Endothelial cell of umbilical vein (primary cell): ENCODE results near the gene EVC. TPM values are rescaled to one million over a fixed set of nuclear protein-coding genes. Genes with fewer than 3 reads are reported as not detected.

Experiments used
- BruUV-seq: library from RNA; stranded (reverse); fragments of 400-500 nt; replicated peaks from 2 replicates; lab custom pipeline; 2021; lab: Mats Ljungman, UMichigan
- CTCF ChIA-PET: fragments of 300-600, 350-600 bp; sonication (Branson Sonifier 250); formaldehyde crosslinking; loops from one replicate; lab custom pipeline; 2021; ENCODE audit warnings: antibody characterized with exemption, inconsistent platforms; lab: Charles Lee
- POLR2A ChIA-PET: fragments of 300-600, 350-600 bp; sonication (Branson Sonifier 250); formaldehyde crosslinking; loops from one replicate; lab custom pipeline; 2021; ENCODE audit warnings: antibody characterized with exemption, inconsistent platforms; lab: Charles Lee
- DNase-seq: peaks from one replicate; pipeline ENCODE4 v3.0.0-alpha.2; 2011; ENCODE audit warnings: low read depth, low spot score
- FAIRE-seq: peaks from 2 replicates; lab custom pipeline; 2011; peaks lifted over from hg19 to GRCh38; lab: Jason Lieb, UNC
- H2AFZ ChIP-seq: 2 replicates; pipeline ENCODE4 v1.6.0; 2012; ENCODE audit warnings: low read depth, low read length, control low read depth, inconsistent platforms
- H3K27ac ChIP-seq: 2 replicates; pipeline ENCODE4 v1.5.1; 2011; ENCODE audit warnings: low read depth, mild to moderate bottlenecking, control low read depth, low read length, moderate library complexity; ENCODE audit not compliant: insufficient read depth
- H3K27me3 ChIP-seq, 2 experiments: 2 replicates each; pipeline versions ENCODE4 v1.6.0 to v1.6.1; 2011; ENCODE audit warnings: low read length in 2 of 2, mixed read lengths in 1 of 2; ENCODE audit not compliant: control insufficient read depth in 2 of 2, insufficient read depth in 2 of 2
- H3K36me3 ChIP-seq, 2 experiments: 2 replicates in 1 of 2; 3 replicates in 1 of 2; pipeline ENCODE4 v1.5.1; 2011; ENCODE audit warnings: low read length in 2 of 2, mild to moderate bottlenecking in 1 of 2, moderate library complexity in 1 of 2; ENCODE audit not compliant: control insufficient read depth in 2 of 2, insufficient read depth in 2 of 2; ENCODE audit errors: extremely low read depth in 1 of 2
- H3K4me1 ChIP-seq: 3 replicates; pipeline ENCODE4 v1.5.1; 2011; ENCODE audit warnings: mild to moderate bottlenecking, low read length; ENCODE audit not compliant: control insufficient read depth, insufficient read depth; ENCODE audit errors: extremely low read depth
- H3K4me2 ChIP-seq: 2 replicates; pipeline ENCODE4 v1.6.1; 2011; ENCODE audit warnings: low read length, control low read depth, mixed read lengths; ENCODE audit not compliant: insufficient read depth
- H3K4me3 ChIP-seq, 3 experiments: fragments of 200-600 bp in 1 of 3; sonication (generic), shearing (Covaris generic) in 1 of 3; replicated peaks in 1 of 3; 2 replicates each; pipeline ENCODE4 v1.5.1; 2011 to 2016; ENCODE audit warnings: control low read depth in 3 of 3, low read length in 3 of 3, mild to moderate bottlenecking in 2 of 3, inconsistent platforms in 1 of 3, low read depth in 1 of 3, moderate library complexity in 1 of 3; ENCODE audit not compliant: insufficient read depth in 1 of 3
- H3K79me2 ChIP-seq: 2 replicates; pipeline ENCODE4 v1.6.0; 2012; ENCODE audit warnings: low read length, inconsistent platforms; ENCODE audit not compliant: control insufficient read depth, insufficient read depth
- H3K9ac ChIP-seq: replicated peaks from 2 replicates; pipeline ENCODE3; 2011; ENCODE audit warnings: low read length, control low read depth; ENCODE audit not compliant: insufficient read depth; ENCODE audit errors: extremely low read depth
- H3K9me1 ChIP-seq: replicated peaks from 3 replicates; pipeline ENCODE4 v1.6.0; 2011; ENCODE audit warnings: mild to moderate bottlenecking, low read length; ENCODE audit not compliant: control insufficient read depth, insufficient read depth; ENCODE audit errors: extremely low read depth
- H3K9me3 ChIP-seq: replicated peaks from 2 replicates; pipeline ENCODE4 v1.5.1; 2012; ENCODE audit warnings: low read length, inconsistent platforms; ENCODE audit not compliant: control insufficient read depth, insufficient read depth
- H4K20me1 ChIP-seq: replicated peaks from 2 replicates; pipeline ENCODE3; 2011; ENCODE audit warnings: mild to moderate bottlenecking, low read length; ENCODE audit not compliant: control insufficient read depth, insufficient read depth; ENCODE audit errors: extremely low read depth
- EZH2 ChIP-seq: IDR thresholded peaks from 2 replicates; pipeline ENCODE4 v1.6.1; 2012; ENCODE audit warnings: borderline replicate concordance, low read depth, mild to moderate bottlenecking, moderate library complexity, low read length, inconsistent platforms; ENCODE audit not compliant: severe bottlenecking
- FOS ChIP-seq: IDR thresholded peaks from 2 replicates; pipeline ENCODE4 v1.6.1; 2011; ENCODE audit warnings: mild to moderate bottlenecking, low read length, moderate library complexity, borderline replicate concordance; ENCODE audit not compliant: insufficient read depth
- GATA2 ChIP-seq: IDR thresholded peaks from 2 replicates; pipeline ENCODE4 v1.7.0; 2011; ENCODE audit warnings: low read depth, mild to moderate bottlenecking, moderate library complexity, mixed read lengths, low read length; ENCODE audit not compliant: insufficient read length, insufficient read depth
- JUN ChIP-seq: IDR thresholded peaks from 2 replicates; pipeline ENCODE4 v1.6.1; 2011; ENCODE audit warnings: borderline replicate concordance, low read depth; ENCODE audit not compliant: insufficient read length, insufficient read depth
- MYC ChIP-seq: IDR thresholded peaks from one replicate; pipeline ENCODE4 v1.6.1; 2011; ENCODE audit warnings: mild to moderate bottlenecking, low read depth, low read length
- POLR2A ChIP-seq: IDR thresholded peaks from 2 replicates; pipeline ENCODE4 v1.6.1; 2012; ENCODE audit warnings: low read depth, mild to moderate bottlenecking, control low read depth, low read length
- POLR2AphosphoS5 ChIP-seq: IDR thresholded peaks from 2 replicates; pipeline ENCODE4 v1.6.1; 2012; ENCODE audit warnings: low read depth, mild to moderate bottlenecking, control low read depth, low read length, moderate library complexity; ENCODE audit not compliant: insufficient read depth
- dilution Hi-C: fragments of 300-500 bp; cut with MboI; formaldehyde crosslinking; loops from one replicate; pipeline ENCODE4 v1.15.0; 2019; ENCODE audit warnings: low sequenced_read_pairs; ENCODE audit not compliant: extremely low pct_ligation_motif_present
- intact Hi-C: fragments of 100-400 bp; cut with micrococcal nuclease; formaldehyde crosslinking; loops from one replicate; pipeline ENCODE4 v1.10.0; 2022
- polyA plus RNA-seq, 4 experiments: library from polyadenylated mRNA; depleted of rRNA in 3 of 4; stranded (reverse) in 3 of 4; unstranded in 1 of 4; fragments of >200 nt; gene quantifications; 2 replicates each; pipeline versions ENCODE4 v1.2.1 to v1.2.3, GENCODE V29; 2011 to 2012; ENCODE audit warnings: missing spikeins in 1 of 4
- total RNA-seq: library from RNA; stranded (reverse); gene quantifications from 2 replicates; pipeline ENCODE4 v1.2.3, GENCODE V29; 2021
- TF ChIP-seq, protein P1 (sequence below): IDR thresholded peaks from 2 replicates; pipeline ENCODE4 v1.6.1; 2011; ENCODE audit not compliant: insufficient read depth, insufficient read length
- TF ChIP-seq, protein P2 (sequence below), 2 donors: IDR thresholded peaks; 1 replicate in 1 of 2; 2 replicates in 1 of 2; pipeline ENCODE4 v1.5.1; 2011; ENCODE audit warnings: low read length in 2 of 2, mild to moderate bottlenecking in 2 of 2, moderate library complexity in 2 of 2, control low read depth in 1 of 2, inconsistent platforms in 1 of 2, low read depth in 1 of 2; ENCODE audit not compliant: insufficient read depth in 1 of 2; ENCODE audit errors: extremely low read depth in 1 of 2

EVC gene
- total and polyA plus RNA-seq, 2 donors (not counting 3 experiments of a cell fraction or from before 2014, with no cell fraction given): 6.3 to 31.6 TPM

DNA sequence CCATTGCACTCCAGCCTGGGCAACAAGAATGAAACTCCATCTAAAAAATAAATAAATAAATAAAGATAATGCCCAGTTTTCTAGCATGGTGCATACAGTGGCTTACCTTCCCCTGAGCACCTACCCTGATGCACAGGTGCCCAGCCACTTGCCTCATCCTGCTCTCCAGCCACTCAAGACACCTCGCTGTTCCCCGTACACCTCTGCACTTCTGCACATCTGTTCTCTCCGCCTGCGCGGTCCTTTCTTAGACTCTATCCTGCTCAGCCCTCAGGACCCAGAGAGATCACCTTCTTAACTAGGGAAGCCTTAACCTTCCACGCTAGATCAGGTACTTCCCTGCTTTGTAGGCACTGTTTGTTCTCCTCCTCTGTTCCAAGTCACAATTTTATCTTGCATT is 2.9 kb downstream of the EVC start:
- no peaks in the 10 kb centered on the region for H3K36me3 ChIP-seq
- no peak overlapping the region for H3K27ac ChIP-seq
- no peak for TF ChIP-seq JUN
- TF ChIP-seq POLR2A: no peak
- TF ChIP-seq FOS: no peak
- no peak for TF ChIP-seq POLR2AphosphoS5
- TF ChIP-seq GATA2: no peak
- TF ChIP-seq MYC: no peak
- TF ChIP-seq EZH2: no peak
- TF ChIP-seq, protein P1, sequence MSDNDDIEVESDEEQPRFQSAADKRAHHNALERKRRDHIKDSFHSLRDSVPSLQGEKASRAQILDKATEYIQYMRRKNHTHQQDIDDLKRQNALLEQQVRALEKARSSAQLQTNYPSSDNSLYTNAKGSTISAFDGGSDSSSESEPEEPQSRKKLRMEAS: no peak
- TF ChIP-seq, protein P2, sequence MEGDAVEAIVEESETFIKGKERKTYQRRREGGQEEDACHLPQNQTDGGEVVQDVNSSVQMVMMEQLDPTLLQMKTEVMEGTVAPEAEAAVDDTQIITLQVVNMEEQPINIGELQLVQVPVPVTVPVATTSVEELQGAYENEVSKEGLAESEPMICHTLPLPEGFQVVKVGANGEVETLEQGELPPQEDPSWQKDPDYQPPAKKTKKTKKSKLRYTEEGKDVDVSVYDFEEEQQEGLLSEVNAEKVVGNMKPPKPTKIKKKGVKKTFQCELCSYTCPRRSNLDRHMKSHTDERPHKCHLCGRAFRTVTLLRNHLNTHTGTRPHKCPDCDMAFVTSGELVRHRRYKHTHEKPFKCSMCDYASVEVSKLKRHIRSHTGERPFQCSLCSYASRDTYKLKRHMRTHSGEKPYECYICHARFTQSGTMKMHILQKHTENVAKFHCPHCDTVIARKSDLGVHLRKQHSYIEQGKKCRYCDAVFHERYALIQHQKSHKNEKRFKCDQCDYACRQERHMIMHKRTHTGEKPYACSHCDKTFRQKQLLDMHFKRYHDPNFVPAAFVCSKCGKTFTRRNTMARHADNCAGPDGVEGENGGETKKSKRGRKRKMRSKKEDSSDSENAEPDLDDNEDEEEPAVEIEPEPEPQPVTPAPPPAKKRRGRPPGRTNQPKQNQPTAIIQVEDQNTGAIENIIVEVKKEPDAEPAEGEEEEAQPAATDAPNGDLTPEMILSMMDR (IDR thresholded peaks at IDR 0.05; ENCODE audit: extremely low read depth in 1 of 2, insufficient read depth in 1 of 2, low read depth in 1 of 2, low read length in 2 of 2): no peak
- no peak overlapping the region for H3K9ac ChIP-seq
- no peaks in the 10 kb centered on the region for H3K9me3 ChIP-seq
- no peaks in the 10 kb centered on the region for H4K20me1 ChIP-seq
- peaks cover 23% of the 10 kb centered on the region for H3K79me2 ChIP-seq
- dilution Hi-C loops (no loop called here), intact Hi-C loops (no loop called here)
- H3K4me1 ChIP-seq: peaks cover 18% of the 10 kb centered on the region
- H3K4me3 ChIP-seq: no peak overlapping the region
- no peaks in the 10 kb centered on the region for H3K27me3 ChIP-seq
- no peak overlapping the region for H3K4me2 ChIP-seq
- no TSS peak for BruUV-seq
- no peak overlapping the region for H2AFZ ChIP-seq
- FAIRE-seq (no peak), DNase-seq (no peak)
- no peaks in the 10 kb centered on the region for H3K9me1 ChIP-seq
- POLR2A ChIA-PET: no interaction called here
- CTCF ChIA-PET: no interaction called here
